HepG2 (cell line): ENCODE data around the gene RTP2. TPM values are rescaled to one million over a fixed set of nuclear protein-coding genes. Genes with fewer than 3 reads are reported as not detected.

ENCODE experiments used
- CENPX ChIP-seq: sonication (generic); formaldehyde crosslinking; IDR thresholded peaks from 2 replicates; pipeline ENCODE4 v1.9.0; 2021; ENCODE audit warnings: mild to moderate bottlenecking, missing genetic modification reagents, moderate library complexity
- CTCF ChIP-seq: sonication (generic); formaldehyde crosslinking; IDR thresholded peaks from 2 replicates; pipeline ENCODE4 v1.5.0; 2020; ENCODE audit warnings: mild to moderate bottlenecking, missing genetic modification reagents, moderate library complexity
- IKZF5 ChIP-seq: IDR thresholded peaks from 2 replicates; pipeline ENCODE4 v1.6.1; 2018; ENCODE audit warnings: missing genetic modification reagents, mild to moderate bottlenecking, missing compliant biosample characterization
- PLRG1 ChIP-seq: fragments of 450-650 bp; conservative IDR thresholded peaks from 2 replicates; pipeline ENCODE4 v1.6.1; 2016
- RAD21 ChIP-seq: fragments of 450-650 bp; formaldehyde crosslinking; IDR thresholded peaks from 2 replicates; pipeline ENCODE4 v1.5.0; 2020; ENCODE audit warnings: mild to moderate bottlenecking
- RXRB ChIP-seq: IDR thresholded peaks from 2 replicates; pipeline ENCODE4 v1.6.1; 2016; ENCODE audit warnings: borderline replicate concordance, missing genetic modification reagents, missing compliant biosample characterization
- THAP9 ChIP-seq: sonication (generic); formaldehyde crosslinking; IDR thresholded peaks from 2 replicates; pipeline ENCODE4; 2020; ENCODE audit warnings: missing genetic modification reagents, mild to moderate bottlenecking, borderline replicate concordance
- THRA ChIP-seq: sonication (generic); formaldehyde crosslinking; IDR thresholded peaks from 2 replicates; pipeline ENCODE4 v1.4.0; 2020; ENCODE audit warnings: missing genetic modification reagents, borderline replicate concordance
- ZKSCAN8 ChIP-seq: IDR thresholded peaks from 2 replicates; pipeline ENCODE4 v1.6.1; 2016; ENCODE audit warnings: borderline replicate concordance, missing genetic modification reagents, missing compliant biosample characterization
- ZSCAN30 ChIP-seq: sonication (generic); formaldehyde crosslinking; IDR thresholded peaks from 2 replicates; pipeline ENCODE4 v1.5.0; 2020; ENCODE audit warnings: mild to moderate bottlenecking, missing genetic modification reagents
- polyA plus RNA-seq, 8 experiments: library from polyadenylated mRNA; depleted of rRNA in 3 of 8; stranded (reverse) in 7 of 8; unstranded in 1 of 8; fragments of >200 nt; fragmentation: Illumina TruSeq in 4 of 8; extraction: Trizol in 4 of 8; gene quantifications; 2 replicates each; pipeline versions ENCODE4 v1.2.1 to v1.2.3, GENCODE V29; 2011 to 2016; ENCODE audit warnings: low read depth in 4 of 8, missing spikeins in 1 of 8, mixed read lengths in 1 of 8; ENCODE audit not compliant: insufficient read depth in 1 of 8
- total RNA-seq, 5 experiments: library from RNA; depleted of rRNA; stranded (reverse); fragments of >200 nt; fragmentation: Illumina TruSeq; extraction: Trizol; gene quantifications; 2 replicates each; pipeline ENCODE4 v1.2.3, GENCODE V29; 2016; ENCODE audit warnings: low read depth in 1 of 5
- TF ChIP-seq, protein P1 (sequence below): sonication (generic); formaldehyde crosslinking; IDR thresholded peaks from 2 replicates; pipeline ENCODE4 v1.5.0; 2020; ENCODE audit warnings: mild to moderate bottlenecking, missing genetic modification reagents

Gene RTP2
- total and polyA plus RNA-seq, 2 of the 13 experiments (the other 11 are each of a cell fraction or from before 2014, with no cell fraction given) = not detected

GRCh38 chr3:187679638-187680396 lies 22.5 kb downstream of the RTP2 start (continued):
- TF ChIP-seq THAP9 (CRISPR knock-in tag) (no peak), IKZF5 (CRISPR knock-in tag) (no peak), RXRB (CRISPR knock-in tag) (peak; percentile 25; the same call in 1 of the 2 replicates), CTCF (CRISPR knock-in tag) (peak; percentile 93), RAD21 (CRISPR knock-in tag) (peak; percentile 78), PLRG1 (no peak), ZKSCAN8 (CRISPR knock-in tag) (no peak), CENPX (CRISPR knock-in tag) (no peak), THRA (CRISPR knock-in tag) (0 out of 2 replicates have a peak, but pooled peaks have one; percentile 15), ZSCAN30 (no peak)
- TF ChIP-seq, protein P1, sequence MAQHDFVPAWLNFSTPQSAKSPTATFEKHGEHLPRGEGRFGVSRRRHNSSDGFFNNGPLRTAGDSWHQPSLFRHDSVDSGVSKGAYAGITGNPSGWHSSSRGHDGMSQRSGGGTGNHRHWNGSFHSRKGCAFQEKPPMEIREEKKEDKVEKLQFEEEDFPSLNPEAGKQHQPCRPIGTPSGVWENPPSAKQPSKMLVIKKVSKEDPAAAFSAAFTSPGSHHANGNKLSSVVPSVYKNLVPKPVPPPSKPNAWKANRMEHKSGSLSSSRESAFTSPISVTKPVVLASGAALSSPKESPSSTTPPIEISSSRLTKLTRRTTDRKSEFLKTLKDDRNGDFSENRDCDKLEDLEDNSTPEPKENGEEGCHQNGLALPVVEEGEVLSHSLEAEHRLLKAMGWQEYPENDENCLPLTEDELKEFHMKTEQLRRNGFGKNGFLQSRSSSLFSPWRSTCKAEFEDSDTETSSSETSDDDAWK (CRISPR knock-in tag) = no peak
